OCI-LY1 (cell line): ENCODE measurements around the gene EDEM1.

Source experiments
- H2AFZ ChIP-seq: fragments of 200-600 bp; sonication (generic), shearing (Covaris generic); 2 replicates; pipeline ENCODE4 v1.6.0; 2014; ENCODE audit warnings: antibody characterized with exemption, mild to moderate bottlenecking, low read length
- H3F3A ChIP-seq: fragments of 200-600 bp; sonication (generic), shearing (Covaris generic); 2 replicates; pipeline ENCODE4 v1.6.0; 2014; ENCODE audit warnings: mild to moderate bottlenecking, antibody characterized with exemption, low read length, moderate library complexity; ENCODE audit not compliant: insufficient read depth
- H3K27ac ChIP-seq: fragments of 200-600 bp; sonication (generic); 2 replicates; pipeline ENCODE4 v1.5.1; 2014; ENCODE audit warnings: low read length, mixed run types, mild to moderate bottlenecking, low read depth; ENCODE audit not compliant: poor library complexity, severe bottlenecking
- H3K27me3 ChIP-seq: fragments of 200-600 bp; sonication (generic); 2 replicates; pipeline ENCODE4 v1.6.0; 2014; ENCODE audit warnings: antibody characterized with exemption, mild to moderate bottlenecking, low read length, moderate library complexity; ENCODE audit not compliant: insufficient read depth
- H3K36me3 ChIP-seq: fragments of 200-600 bp; sonication (generic); 2 replicates; pipeline ENCODE4 v1.6.1; 2014; ENCODE audit warnings: mild to moderate bottlenecking, antibody characterized with exemption, low read length, moderate library complexity, mixed read lengths; ENCODE audit not compliant: insufficient read depth
- H3K4me1 ChIP-seq: fragments of 200-600 bp; sonication (generic); 2 replicates; pipeline ENCODE4 v1.5.1; 2014; ENCODE audit warnings: mild to moderate bottlenecking, low read length, moderate library complexity; ENCODE audit not compliant: insufficient read depth, severe bottlenecking
- H3K4me2 ChIP-seq: fragments of 200-600 bp; sonication (generic), shearing (Covaris generic); 2 replicates; pipeline ENCODE4 v1.6.1; 2014; ENCODE audit warnings: low read length
- H3K4me3 ChIP-seq: fragments of 200-600 bp; sonication (generic); 2 replicates; pipeline ENCODE4 v1.5.1; 2014; ENCODE audit warnings: low read length, low read depth, mild to moderate bottlenecking, mixed read lengths; ENCODE audit not compliant: poor library complexity, severe bottlenecking
- H3K79me2 ChIP-seq: fragments of 200-600 bp; shearing (Covaris generic); 2 replicates; pipeline ENCODE4 v1.6.1; 2016; ENCODE audit warnings: mixed run types, low read length, mixed read lengths; ENCODE audit not compliant: insufficient read depth
- H3K9ac ChIP-seq: fragments of 200-600 bp; sonication (generic), shearing (Covaris generic); 2 replicates; pipeline ENCODE4 v1.6.1; 2014; ENCODE audit warnings: mild to moderate bottlenecking, low read length, mixed read lengths
- H3K9me2 ChIP-seq: fragments of 200-600 bp; sonication (generic), shearing (Covaris generic); 2 replicates; pipeline ENCODE4 v1.6.1; 2014; ENCODE audit warnings: low read depth, mild to moderate bottlenecking, low read length, mixed read lengths
- H3K9me3 ChIP-seq: fragments of 200-600 bp; shearing (Covaris generic); 2 replicates; pipeline ENCODE4 v1.6.1; 2014; ENCODE audit warnings: low read length, mixed read lengths
- H4K20me1 ChIP-seq: fragments of 200-600 bp; sonication (generic), shearing (Covaris generic); 2 replicates; pipeline ENCODE4 v1.6.0; 2016; ENCODE audit warnings: mild to moderate bottlenecking, low read length; ENCODE audit not compliant: insufficient read depth
- EZH2 ChIP-seq: fragments of 200-600 bp; sonication (generic), shearing (Covaris generic); IDR thresholded peaks from 2 replicates; pipeline ENCODE4 v1.8.0; 2017; ENCODE audit warnings: borderline replicate concordance, mixed run types, mild to moderate bottlenecking, antibody characterized with exemption, low read length, moderate library complexity, mixed read lengths
- TF ChIP-seq, protein P1 (sequence below): fragments of 200-600 bp; sonication (generic), shearing (Covaris generic); IDR thresholded peaks from 2 replicates; pipeline ENCODE4 v1.5.1; 2017; ENCODE audit warnings: mild to moderate bottlenecking, antibody characterized with exemption, low read length, moderate library complexity, mixed read lengths

EDEM1 gene

DNA sequence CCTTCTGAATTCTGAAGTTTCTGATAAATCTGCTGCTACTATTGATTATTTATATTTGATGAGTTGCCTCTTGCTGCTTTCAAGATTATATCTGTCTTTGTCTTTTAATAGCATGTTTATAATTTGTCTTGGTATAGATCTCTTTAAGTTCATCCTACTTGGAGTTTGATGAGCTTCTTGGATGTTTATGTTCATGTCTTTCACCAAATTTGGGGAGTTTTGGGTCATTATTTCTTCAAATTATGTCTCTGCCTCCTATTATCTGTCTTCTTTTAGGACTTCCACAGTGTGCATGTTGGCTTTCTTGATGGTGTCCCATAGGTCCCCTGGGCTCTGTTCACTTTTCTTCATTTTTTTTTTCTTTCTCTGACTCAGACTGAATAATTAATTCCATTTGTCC lies 32.3 kb upstream of the EDEM1 start:
- no peaks in the 10 kb centered on the region for H3K9me2 ChIP-seq
- peaks cover 91% of the 10 kb centered on the region for H3K79me2 ChIP-seq
- no peak overlapping the region for H3K4me2 ChIP-seq
- no peak overlapping the region for H3K4me3 ChIP-seq
- H3K4me1 ChIP-seq: peaks cover 15% of the 10 kb centered on the region
- H3F3A ChIP-seq: no peaks in the 10 kb centered on the region
- no peak overlapping the region for H3K27ac ChIP-seq
- TF ChIP-seq, protein P1, sequence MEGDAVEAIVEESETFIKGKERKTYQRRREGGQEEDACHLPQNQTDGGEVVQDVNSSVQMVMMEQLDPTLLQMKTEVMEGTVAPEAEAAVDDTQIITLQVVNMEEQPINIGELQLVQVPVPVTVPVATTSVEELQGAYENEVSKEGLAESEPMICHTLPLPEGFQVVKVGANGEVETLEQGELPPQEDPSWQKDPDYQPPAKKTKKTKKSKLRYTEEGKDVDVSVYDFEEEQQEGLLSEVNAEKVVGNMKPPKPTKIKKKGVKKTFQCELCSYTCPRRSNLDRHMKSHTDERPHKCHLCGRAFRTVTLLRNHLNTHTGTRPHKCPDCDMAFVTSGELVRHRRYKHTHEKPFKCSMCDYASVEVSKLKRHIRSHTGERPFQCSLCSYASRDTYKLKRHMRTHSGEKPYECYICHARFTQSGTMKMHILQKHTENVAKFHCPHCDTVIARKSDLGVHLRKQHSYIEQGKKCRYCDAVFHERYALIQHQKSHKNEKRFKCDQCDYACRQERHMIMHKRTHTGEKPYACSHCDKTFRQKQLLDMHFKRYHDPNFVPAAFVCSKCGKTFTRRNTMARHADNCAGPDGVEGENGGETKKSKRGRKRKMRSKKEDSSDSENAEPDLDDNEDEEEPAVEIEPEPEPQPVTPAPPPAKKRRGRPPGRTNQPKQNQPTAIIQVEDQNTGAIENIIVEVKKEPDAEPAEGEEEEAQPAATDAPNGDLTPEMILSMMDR: no peak
- no peak for TF ChIP-seq EZH2
- no peak overlapping the region for H3K9ac ChIP-seq
- H2AFZ ChIP-seq: no peak overlapping the region
- H4K20me1 ChIP-seq: no peaks in the 10 kb centered on the region
- H3K27me3 ChIP-seq: no peaks in the 10 kb centered on the region
- H3K36me3 ChIP-seq: no peaks in the 10 kb centered on the region
- H3K9me3 ChIP-seq: no peaks in the 10 kb centered on the region

DNA sequence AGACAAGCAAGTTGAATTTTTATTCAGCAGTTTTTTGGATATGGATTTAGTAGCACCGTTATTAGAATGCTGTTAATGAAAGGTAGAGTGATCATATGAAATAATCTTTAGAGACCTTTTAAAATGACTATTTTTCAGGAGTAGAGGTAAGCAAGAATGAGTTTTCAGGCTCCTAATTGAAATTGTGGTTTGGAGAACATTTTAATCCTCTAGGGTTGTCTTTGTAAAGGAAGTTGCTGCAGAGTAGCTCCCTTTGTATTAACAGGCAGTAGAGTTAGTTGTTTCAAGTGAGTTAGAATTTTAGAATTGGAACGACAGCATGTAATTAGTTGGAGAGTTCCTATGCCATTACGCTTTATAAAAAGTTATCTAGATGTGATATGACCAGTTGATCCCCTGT lies 27.2 kb upstream of the EDEM1 start:
- no peaks in the 10 kb centered on the region for H3K9me3 ChIP-seq
- no peak overlapping the region for H3K4me3 ChIP-seq
- H3F3A ChIP-seq: no peaks in the 10 kb centered on the region
- TF ChIP-seq, protein P1: no peak
- peaks cover 92% of the 10 kb centered on the region for H3K79me2 ChIP-seq
- H2AFZ ChIP-seq: no peak overlapping the region
- no peak overlapping the region for H3K27ac ChIP-seq
- no peaks in the 10 kb centered on the region for H4K20me1 ChIP-seq
- peak overlapping the region; percentile 10; the same call in 1 of the 2 replicates for H3K9ac ChIP-seq
- H3K9me2 ChIP-seq: no peaks in the 10 kb centered on the region
- H3K27me3 ChIP-seq: no peaks in the 10 kb centered on the region
- no peak overlapping the region; the same call in 1 of the 2 replicates for H3K4me2 ChIP-seq
- peaks cover 22% of the 10 kb centered on the region for H3K4me1 ChIP-seq
- H3K36me3 ChIP-seq: no peaks in the 10 kb centered on the region

DNA sequence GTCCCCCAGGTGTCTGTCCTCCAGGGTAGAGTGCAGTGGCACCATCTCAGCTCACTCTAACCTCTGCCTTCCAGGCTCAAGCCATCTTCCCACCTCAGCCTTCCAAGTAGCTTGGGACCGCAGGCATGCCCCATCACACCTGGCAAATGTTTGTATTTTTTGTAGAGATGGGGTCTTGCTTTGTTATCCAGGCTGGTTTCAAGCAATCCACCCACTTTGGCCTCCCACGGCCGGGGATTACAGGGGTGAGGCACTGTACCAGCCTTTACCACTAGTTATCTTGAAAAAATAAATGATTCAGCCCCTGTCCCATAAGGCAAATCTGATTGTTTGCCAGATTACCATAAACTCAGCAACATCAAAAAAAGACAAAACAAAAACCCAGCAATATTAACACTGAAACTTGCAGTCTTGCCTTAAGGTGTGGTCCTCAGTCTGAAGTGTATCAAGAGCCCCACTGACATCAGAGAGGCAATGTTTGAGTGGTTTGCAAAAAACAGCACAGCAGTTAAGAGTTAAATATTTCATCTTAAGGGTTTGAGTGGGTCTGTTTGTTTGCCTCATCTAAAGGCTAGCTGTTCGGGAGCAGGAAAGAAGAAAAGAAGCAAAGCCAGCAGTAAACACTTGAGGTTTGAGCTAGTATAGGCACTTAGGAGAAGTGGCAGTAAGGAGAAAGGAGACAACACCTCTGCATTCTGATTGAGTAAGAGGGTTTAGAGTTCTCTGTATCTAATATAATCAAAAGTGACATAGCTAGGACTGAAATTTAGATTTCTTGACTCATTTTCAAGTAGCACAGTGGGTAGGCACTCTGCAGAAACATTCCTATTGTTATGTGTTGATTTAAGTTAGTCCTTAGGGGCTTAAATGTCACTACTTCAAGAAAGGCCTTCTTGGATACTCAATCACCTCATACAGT lies 26.3 kb upstream of the EDEM1 start:
- no peaks in the 10 kb centered on the region for H3K36me3 ChIP-seq
- no peak overlapping the region for H3K4me2 ChIP-seq
- peak overlapping the region; percentile 10; the same call in 1 of the 2 replicates for H3K9ac ChIP-seq
- H3K4me3 ChIP-seq: no peak overlapping the region
- peak overlapping the region; percentile 9 for H3K27ac ChIP-seq
- peaks cover 22% of the 10 kb centered on the region for H3K4me1 ChIP-seq
- TF ChIP-seq EZH2: no peak
- TF ChIP-seq, protein P1: no peak
- H3K79me2 ChIP-seq: peaks cover 89% of the 10 kb centered on the region
- no peaks in the 10 kb centered on the region for H3K9me2 ChIP-seq
- H3K9me3 ChIP-seq: no peaks in the 10 kb centered on the region
- H3F3A ChIP-seq: no peaks in the 10 kb centered on the region
- H4K20me1 ChIP-seq: no peaks in the 10 kb centered on the region
- no peak overlapping the region for H2AFZ ChIP-seq
- no peaks in the 10 kb centered on the region for H3K27me3 ChIP-seq
